Natural killer cell treated with Interleukin-12 subunit alpha and Interleukin-12 subunit beta and Interleukin-15 and Interleukin-18, amount 100 ng/mL, for 72 hours (primary cell): ENCODE results near the gene FMNL2. TPM values are rescaled to one million over a fixed set of nuclear protein-coding genes. Genes with fewer than 3 reads are reported as not detected.

ENCODE experiments used
- ATAC-seq, 2 donors: fragments of 150-1000 bp; cut with Tn5 transposase in 1 of 2; sonication (Bioruptor Pico), chemical (Tn5 transposase) in 1 of 2; 2 replicates each; pipeline ENCODE4 v1.10.0; 2021
- DNase-seq: peaks from one replicate; pipeline ENCODE4 v3.0.0; 2022; ENCODE audit warnings: low spot score
- H3K27ac Mint-ChIP-seq, 2 donors: 1 replicate in 1 of 2; 2 replicates in 1 of 2; pipeline ENCODE4 v1.8.0; 2022; ENCODE audit warnings: mixed read lengths in 2 of 2, mild to moderate bottlenecking in 1 of 2, moderate library complexity in 1 of 2
- H3K27me3 Mint-ChIP-seq, 2 donors: 1 replicate in 1 of 2; 2 replicates in 1 of 2; pipeline ENCODE4 v1.8.0; 2022; ENCODE audit warnings: mixed read lengths in 2 of 2
- H3K36me3 Mint-ChIP-seq: one replicate; pipeline ENCODE4 v1.8.0; 2022; ENCODE audit warnings: mixed read lengths
- H3K4me1 Mint-ChIP-seq, 2 donors: 1 replicate in 1 of 2; 2 replicates in 1 of 2; pipeline ENCODE4 v1.8.0; 2022; ENCODE audit warnings: low read depth in 2 of 2, mixed read lengths in 2 of 2, mild to moderate bottlenecking in 1 of 2
- H3K4me3 Mint-ChIP-seq: one replicate; pipeline ENCODE4 v1.8.0; 2022; ENCODE audit warnings: mixed read lengths
- H3K9me3 Mint-ChIP-seq: 2 replicates; pipeline ENCODE4 v1.8.0; 2022; ENCODE audit warnings: mixed read lengths
- total RNA-seq, 2 donors: library from RNA; stranded (reverse); gene quantifications; one replicate each; pipeline ENCODE4 v1.2.3, GENCODE V29; 2022

The FMNL2 gene
- total RNA-seq, 2 donors from 2014 or later = 0.48 to 0.70 TPM

DNA sequence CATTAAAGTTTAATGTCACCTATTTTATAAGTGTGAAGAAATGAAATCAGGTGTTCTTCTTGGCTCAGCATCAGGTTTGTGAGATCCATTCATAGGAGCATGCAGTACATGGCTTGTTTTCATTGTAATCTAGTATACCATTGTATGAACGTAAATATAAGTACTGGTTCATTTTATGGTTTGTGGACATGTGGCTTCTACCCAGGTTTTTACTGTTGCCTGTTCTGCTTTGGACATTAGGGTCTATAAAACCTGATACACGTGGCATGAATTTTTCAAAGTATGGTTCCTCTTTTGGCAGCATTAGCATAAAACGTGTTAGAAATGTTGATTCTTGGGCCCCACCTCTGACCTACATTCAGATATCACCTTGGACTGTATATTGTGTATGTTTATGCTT lies 206.7 kb downstream of the FMNL2 start:
- DNase-seq (no peak), ATAC-seq (no peak)
- peaks cover 10 to 15% of the 10 kb centered on the region in 2 donors for H3K27me3 Mint-ChIP-seq
- H3K4me1 Mint-ChIP-seq = no peaks in the 10 kb centered on the region
- H3K36me3 Mint-ChIP-seq = peaks cover 4% of the 10 kb centered on the region
- no peak overlapping the region for H3K4me3 Mint-ChIP-seq
- H3K27ac Mint-ChIP-seq = no peak overlapping the region
- H3K9me3 Mint-ChIP-seq = no peaks in the 10 kb centered on the region

DNA sequence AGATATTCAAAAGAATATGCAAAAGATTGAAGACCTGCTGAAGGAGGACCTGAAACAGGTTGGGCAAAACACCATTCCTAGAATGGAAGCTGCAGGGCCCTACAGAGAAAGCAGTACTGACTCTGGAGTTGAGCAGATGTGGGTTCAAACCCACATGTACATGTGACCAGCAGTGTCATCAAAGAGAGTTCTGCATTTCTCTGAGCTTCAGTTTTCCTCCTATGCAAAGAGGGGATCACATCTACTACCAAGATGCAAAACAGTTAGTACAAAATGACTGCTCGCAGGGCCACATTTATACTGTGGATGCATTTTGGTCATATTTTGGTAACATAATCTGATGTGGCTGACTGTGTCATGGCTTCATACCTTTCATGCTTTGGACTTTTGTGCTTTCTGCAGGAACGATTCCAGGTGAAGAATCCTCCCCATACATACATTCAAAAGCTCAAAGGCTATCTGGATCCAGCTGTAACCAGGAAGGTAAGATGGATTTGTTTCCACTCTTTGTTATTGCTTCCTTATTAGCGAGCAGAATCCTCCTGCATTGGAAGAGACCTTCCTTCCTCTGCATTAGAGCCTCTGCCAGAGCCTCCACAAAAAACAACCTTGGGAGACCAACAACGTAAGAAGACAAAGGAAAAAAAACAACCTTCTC lies 207.5 kb downstream of the FMNL2 start:
- Mint-ChIP-seq H3K27me3 (peaks cover 8 to 9% of the 10 kb centered on the region in 2 donors), H3K4me3 (no peak overlapping the region), H3K4me1 (no peaks in the 10 kb centered on the region), H3K9me3 (no peaks in the 10 kb centered on the region), H3K36me3 (peaks cover 4% of the 10 kb centered on the region), H3K27ac (no peak overlapping the region)
- DNase-seq (no peak), ATAC-seq (no peak)

DNA sequence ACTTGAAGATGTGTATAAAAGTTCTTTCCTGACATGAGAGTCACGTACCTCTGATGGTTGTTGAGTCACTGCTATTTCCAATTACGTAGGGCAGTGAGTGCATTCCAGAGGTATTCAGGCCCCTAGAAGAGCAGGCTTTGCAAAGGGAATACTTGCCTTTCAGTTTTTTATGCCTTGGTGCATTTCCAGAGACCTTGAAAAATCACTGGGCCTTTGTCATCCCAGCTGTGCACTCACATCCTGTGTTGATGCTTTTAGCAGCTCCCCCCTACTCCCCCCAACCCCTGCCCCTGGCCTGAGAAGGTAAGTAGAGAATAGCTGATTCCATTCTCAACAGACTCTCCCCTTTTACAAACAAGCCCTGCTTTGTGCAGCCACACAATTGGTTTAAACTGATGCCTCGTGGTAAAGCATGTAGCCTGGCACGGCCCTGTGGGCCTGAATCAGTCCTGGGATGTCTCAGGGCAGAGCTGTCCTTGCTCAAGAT lies 208.1 kb downstream of the FMNL2 start:
- Mint-ChIP-seq H3K27ac (no peak overlapping the region), H3K4me1 (no peaks in the 10 kb centered on the region), H3K27me3 (peaks cover 3% of the 10 kb centered on the region in 2 donors), H3K4me3 (no peak overlapping the region), H3K9me3 (no peaks in the 10 kb centered on the region), H3K36me3 (no peaks in the 10 kb centered on the region)
- no peak for ATAC-seq
- no peak for DNase-seq

DNA sequence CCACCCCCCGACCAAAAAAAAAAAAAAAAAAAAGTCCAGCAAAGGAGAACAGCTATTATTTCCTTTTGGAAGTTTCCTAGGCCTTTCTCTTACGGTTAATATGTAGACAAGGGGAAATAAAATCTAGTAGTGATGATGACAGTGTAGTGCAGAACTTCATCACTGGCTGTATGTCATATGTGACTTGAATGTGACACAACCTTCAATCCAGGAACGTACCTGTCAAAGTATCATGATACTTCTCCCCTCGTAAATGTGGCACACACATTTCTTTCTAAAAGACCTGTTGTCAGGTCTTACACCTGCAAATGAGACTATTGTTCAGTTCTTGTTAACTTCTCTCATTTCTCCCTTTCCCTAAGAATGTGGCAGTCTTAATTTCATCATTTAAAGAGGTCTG lies 208.7 kb downstream of the FMNL2 start:
- no peak overlapping the region for H3K4me3 Mint-ChIP-seq
- DNase-seq (no peak), ATAC-seq (no peak)
- no peak overlapping the region for H3K27ac Mint-ChIP-seq
- no peaks in the 10 kb centered on the region for H3K9me3 Mint-ChIP-seq
- no peaks in the 10 kb centered on the region for H3K36me3 Mint-ChIP-seq
- peaks cover 0 to 2% of the 10 kb centered on the region in 2 donors for H3K27me3 Mint-ChIP-seq
- H3K4me1 Mint-ChIP-seq = no peaks in the 10 kb centered on the region

DNA sequence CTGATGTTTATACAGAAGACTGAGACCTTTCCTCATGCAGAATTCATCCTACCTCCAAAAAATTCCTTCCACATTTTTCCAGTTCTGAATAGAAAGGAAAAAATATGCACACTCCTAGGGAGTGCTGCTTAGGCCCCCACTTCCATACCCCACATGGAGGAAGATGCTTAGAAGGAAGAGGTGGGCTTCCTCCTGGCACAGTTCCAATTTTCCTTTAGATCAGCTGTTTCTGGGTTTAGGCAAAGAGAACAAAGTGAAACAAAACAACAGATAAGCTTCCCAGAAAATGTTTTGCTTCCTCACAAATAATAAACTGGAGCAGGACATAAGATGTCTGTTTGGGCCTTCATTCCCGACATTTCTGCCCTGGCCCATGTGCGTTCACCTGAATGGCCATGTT lies 209.7 kb downstream of the FMNL2 start:
- DNase-seq (no peak), ATAC-seq (no peak)
- Mint-ChIP-seq H3K4me1 (no peaks in the 10 kb centered on the region), H3K9me3 (no peaks in the 10 kb centered on the region), H3K36me3 (no peaks in the 10 kb centered on the region), H3K4me3 (no peak overlapping the region), H3K27ac (no peak overlapping the region), H3K27me3 (peaks cover 0 to 2% of the 10 kb centered on the region in 2 donors)

DNA sequence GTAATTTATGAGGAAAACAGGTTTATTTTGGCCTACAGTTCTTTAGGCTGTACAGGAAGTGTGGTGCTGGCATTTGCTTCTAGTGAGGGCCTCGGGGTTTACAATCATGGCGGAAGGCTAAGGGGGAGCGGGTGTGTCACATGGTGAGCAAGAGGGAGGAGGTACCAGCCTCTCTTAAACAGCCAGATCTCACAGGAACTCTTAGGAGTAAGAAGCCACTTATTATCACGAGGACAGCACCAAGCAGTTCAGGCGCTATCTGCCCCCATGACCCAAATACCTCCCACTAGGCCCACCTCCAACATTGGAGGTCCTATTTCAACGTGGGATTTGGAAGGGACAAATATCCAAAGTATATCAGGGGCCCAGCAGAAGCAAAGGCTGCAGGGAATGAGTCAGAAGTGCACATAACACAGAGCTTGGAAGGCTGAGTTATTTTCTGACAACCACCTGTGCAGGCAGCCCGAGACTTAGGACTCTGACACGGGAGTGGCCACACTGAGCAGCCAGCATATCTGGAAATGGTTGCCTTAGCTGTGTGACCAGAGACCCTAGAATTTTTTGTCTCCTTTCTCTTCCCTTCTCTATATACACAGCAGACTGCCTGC lies 211.4 kb downstream of the FMNL2 start:
- Mint-ChIP-seq H3K36me3 (no peaks in the 10 kb centered on the region), H3K27me3 (no peaks in the 10 kb centered on the region), H3K9me3 (no peaks in the 10 kb centered on the region), H3K27ac (peak overlapping the region in 1 of 2 donors; percentile 24), H3K4me1 (no peaks in the 10 kb centered on the region), H3K4me3 (no peak overlapping the region)
- no peak for ATAC-seq
- DNase-seq = no peak

DNA sequence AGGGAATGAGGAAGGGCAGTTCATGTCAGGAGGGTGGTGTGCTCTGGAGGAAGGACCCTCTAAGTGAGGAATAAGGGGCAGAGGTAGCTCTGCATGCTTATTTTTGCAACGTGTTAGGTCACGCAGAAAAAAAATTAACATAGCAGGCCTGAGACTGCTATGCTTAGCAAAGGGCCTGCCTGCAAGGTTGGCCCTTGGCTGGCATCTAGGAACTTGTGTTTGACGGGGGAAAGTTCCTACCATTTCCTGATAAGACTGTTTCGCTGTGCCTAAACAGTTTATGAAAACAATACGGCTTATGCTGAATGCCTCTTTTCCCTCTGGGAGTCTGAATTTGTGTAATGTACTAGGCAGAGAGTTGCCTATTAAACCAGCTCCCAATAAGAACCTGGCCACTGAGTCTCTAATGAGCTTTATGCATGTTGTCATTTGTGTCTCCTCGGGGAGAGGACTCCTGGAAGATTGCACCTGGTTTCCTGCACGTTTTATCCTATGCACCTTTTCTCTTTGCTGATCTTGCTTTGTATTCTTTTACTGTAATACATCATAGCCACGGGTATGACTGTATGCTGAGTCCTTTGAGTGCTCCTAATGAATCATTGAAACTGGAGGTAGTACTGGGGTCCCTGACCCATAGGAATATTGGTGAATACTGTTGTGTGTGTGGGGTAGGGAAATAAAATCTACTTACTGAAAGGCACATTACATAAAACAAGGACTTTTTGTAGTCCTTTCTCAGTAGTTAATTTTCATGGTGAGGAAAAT lies 213.3 kb downstream of the FMNL2 start:
- Mint-ChIP-seq H3K27ac (no peak overlapping the region), H3K27me3 (no peaks in the 10 kb centered on the region), H3K9me3 (no peaks in the 10 kb centered on the region), H3K4me3 (no peak overlapping the region), H3K36me3 (no peaks in the 10 kb centered on the region), H3K4me1 (peaks cover 0 to 3% of the 10 kb centered on the region in 2 donors)
- no peak for DNase-seq
- no peak for ATAC-seq

DNA sequence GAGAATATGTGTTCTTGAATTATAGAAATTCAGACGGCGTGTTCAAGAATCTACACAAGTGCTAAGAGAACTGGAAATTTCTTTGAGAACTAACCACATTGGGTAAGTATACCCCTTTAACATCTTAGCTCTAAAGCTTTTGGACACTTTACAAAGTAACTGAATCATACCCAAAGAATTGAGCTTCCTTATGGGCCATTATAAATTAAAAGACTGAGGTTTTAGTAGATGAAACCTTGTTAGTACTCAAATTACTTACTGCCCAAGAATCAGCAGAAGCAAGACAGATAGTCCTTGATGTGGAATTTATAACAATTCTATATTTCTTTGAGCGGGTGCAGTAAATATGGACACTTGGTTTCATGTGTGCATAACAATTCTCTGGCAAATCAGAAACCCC lies 214.0 kb downstream of the FMNL2 start:
- no peak overlapping the region for H3K4me3 Mint-ChIP-seq
- no peaks in the 10 kb centered on the region for H3K27me3 Mint-ChIP-seq
- H3K9me3 Mint-ChIP-seq = no peaks in the 10 kb centered on the region
- H3K4me1 Mint-ChIP-seq = peaks cover 0 to 3% of the 10 kb centered on the region in 2 donors
- no peak for DNase-seq
- ATAC-seq = no peak
- H3K27ac Mint-ChIP-seq = no peak overlapping the region
- no peaks in the 10 kb centered on the region for H3K36me3 Mint-ChIP-seq

DNA sequence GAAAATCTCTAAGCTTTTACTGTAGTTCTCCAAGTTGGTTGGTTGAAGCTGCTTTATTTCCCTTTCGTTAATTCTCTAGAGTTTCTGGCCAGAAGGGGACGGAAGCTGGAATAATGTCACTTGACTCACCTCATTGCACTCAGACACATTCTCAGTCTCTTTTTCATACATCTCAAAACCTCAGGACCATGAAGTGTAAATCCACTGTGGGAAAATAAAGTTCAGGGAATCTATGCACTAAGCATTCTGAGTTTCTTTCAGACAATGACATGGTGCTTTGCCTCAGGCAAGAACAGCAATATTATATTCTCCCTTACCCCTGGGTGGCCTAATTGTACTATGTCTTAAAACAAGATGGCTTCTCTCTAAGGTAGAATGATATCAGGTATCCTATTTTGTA lies 214.4 kb downstream of the FMNL2 start:
- DNase-seq (no peak), ATAC-seq (no peak)
- H3K4me1 Mint-ChIP-seq = peaks cover 0 to 3% of the 10 kb centered on the region in 2 donors
- H3K27me3 Mint-ChIP-seq = no peaks in the 10 kb centered on the region
- H3K36me3 Mint-ChIP-seq = no peaks in the 10 kb centered on the region
- no peak overlapping the region for H3K4me3 Mint-ChIP-seq
- no peak overlapping the region for H3K27ac Mint-ChIP-seq
- H3K9me3 Mint-ChIP-seq = no peaks in the 10 kb centered on the region

DNA sequence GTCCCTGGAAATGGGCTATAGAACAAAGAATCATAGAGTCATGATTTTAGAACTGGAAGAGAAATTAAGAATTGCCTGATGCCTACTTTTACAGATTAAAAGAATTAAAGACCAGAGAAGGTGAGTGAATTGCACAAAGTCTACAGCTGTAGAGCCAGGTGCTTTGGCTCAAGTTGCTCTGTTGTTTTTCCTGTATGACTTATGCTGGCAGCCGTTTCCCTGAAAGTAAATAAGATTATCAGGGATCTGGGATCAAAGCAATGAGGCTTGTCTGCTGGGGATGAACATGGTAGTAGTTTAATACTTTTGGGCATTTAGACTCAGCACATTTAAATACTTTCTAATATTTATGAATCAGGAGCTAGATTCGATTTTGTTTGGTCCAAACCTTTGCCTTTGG lies 215.4 kb downstream of the FMNL2 start:
- H3K9me3 Mint-ChIP-seq = no peaks in the 10 kb centered on the region
- H3K36me3 Mint-ChIP-seq = no peaks in the 10 kb centered on the region
- no peaks in the 10 kb centered on the region for H3K27me3 Mint-ChIP-seq
- no peak overlapping the region for H3K4me3 Mint-ChIP-seq
- H3K4me1 Mint-ChIP-seq = peaks cover 0 to 3% of the 10 kb centered on the region in 2 donors
- ATAC-seq (no peak), DNase-seq (no peak)
- no peak overlapping the region for H3K27ac Mint-ChIP-seq

DNA sequence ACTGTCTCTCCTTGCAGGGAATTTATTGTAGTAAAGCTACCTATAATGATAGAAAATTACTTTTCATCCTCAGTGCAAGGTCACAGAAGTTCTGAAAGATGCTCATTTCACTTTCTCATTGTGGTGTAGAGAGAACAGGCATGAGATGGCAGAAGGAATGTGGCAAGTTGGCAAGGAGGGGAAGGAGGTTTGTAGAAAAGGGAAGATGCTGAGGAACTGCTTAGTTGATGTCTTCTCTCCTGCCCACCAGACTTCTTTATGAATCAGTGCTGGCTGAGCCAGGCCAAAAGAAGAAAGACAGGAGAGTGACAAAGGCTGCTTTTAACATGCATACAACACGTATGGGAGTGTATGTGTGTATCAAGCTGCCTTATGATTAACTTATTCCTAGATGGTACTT lies 217.9 kb downstream of the FMNL2 start:
- Mint-ChIP-seq H3K36me3 (no peaks in the 10 kb centered on the region), H3K4me3 (no peak overlapping the region), H3K4me1 (peaks cover 0 to 3% of the 10 kb centered on the region in 2 donors), H3K27ac (no peak overlapping the region), H3K9me3 (no peaks in the 10 kb centered on the region), H3K27me3 (no peaks in the 10 kb centered on the region)
- ATAC-seq (no peak), DNase-seq (no peak)

DNA sequence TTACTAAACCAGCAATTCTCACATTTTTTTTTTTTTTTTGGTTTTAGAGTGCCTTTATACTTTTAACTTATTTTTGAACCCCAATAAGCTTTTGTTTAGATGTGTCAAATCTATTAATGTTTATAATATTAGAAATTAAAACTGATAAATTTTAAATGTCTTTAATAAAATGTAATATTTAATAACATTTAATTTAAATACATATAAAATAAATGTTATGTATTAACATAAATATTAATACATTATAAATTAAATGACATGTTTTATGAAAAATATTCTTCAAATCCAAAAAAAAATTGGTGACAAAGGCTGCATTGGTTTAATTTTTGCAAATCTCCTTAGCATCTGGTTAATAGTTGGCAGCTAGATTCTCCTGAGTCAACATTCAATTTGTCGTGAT lies 218.5 kb downstream of the FMNL2 start:
- no peaks in the 10 kb centered on the region for H3K27me3 Mint-ChIP-seq
- no peak overlapping the region for H3K4me3 Mint-ChIP-seq
- DNase-seq (no peak), ATAC-seq (no peak)
- H3K4me1 Mint-ChIP-seq = peaks cover 0 to 3% of the 10 kb centered on the region in 2 donors
- H3K36me3 Mint-ChIP-seq = no peaks in the 10 kb centered on the region
- no peak overlapping the region for H3K27ac Mint-ChIP-seq
- H3K9me3 Mint-ChIP-seq = no peaks in the 10 kb centered on the region

DNA sequence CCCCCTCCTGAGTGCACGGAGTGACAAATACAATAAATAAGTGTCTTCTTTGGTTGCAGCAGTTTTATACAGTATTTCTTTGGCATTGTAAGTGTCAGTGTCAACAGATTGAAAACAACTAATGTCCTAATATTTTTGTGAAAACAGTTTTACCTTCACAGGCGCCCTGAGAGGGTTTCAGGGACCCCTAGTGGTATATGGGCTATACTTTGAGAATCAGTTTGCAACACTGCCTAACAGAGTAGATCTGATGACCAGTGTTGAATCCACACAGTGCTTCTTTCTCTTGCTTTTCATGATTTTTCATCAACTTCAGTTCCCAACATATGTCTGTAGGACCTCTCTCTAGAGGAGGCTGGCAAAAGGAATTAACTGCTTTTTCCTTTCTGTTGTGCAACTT lies 220.1 kb downstream of the FMNL2 start:
- Mint-ChIP-seq H3K27ac (no peak overlapping the region), H3K27me3 (peaks cover 0 to 4% of the 10 kb centered on the region in 2 donors), H3K36me3 (no peaks in the 10 kb centered on the region), H3K9me3 (no peaks in the 10 kb centered on the region), H3K4me3 (no peak overlapping the region), H3K4me1 (peaks cover 0 to 3% of the 10 kb centered on the region in 2 donors)
- ATAC-seq (no peak), DNase-seq (no peak)

DNA sequence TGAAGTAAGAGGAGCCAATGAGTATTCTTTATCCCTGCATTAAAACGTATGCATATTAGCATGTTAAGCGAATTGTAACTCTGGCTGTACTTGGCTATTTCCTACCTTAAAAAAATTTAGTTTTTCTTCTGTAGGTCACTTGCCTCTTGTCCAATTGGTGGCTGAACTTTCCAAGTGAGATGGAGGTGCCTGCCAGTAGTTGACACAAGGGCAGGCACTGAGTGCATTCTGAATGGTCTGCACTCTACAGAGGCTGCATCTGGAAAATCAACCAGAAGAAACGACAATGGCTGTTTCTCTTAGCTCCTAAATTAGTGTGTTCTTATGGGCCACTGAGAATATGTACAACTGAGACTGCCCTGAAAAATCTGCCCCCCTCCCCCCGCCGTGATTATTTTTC lies 221.5 kb downstream of the FMNL2 start:
- no peak overlapping the region for H3K27ac Mint-ChIP-seq
- ATAC-seq (no peak), DNase-seq (no peak)
- peaks cover 0 to 12% of the 10 kb centered on the region in 2 donors for H3K27me3 Mint-ChIP-seq
- H3K36me3 Mint-ChIP-seq = no peaks in the 10 kb centered on the region
- H3K4me1 Mint-ChIP-seq = peaks cover 0 to 3% of the 10 kb centered on the region in 2 donors
- no peaks in the 10 kb centered on the region for H3K9me3 Mint-ChIP-seq
- H3K4me3 Mint-ChIP-seq = no peak overlapping the region
